ENCODE results near the gene ZNF655.
"Not testable (repeated sequence)": the region's sequence is repeated elsewhere in the genome, so short reads cannot be mapped to it uniquely, and the experiment has no call there.

ZNF655 gene

GRCh38 chr7:99558306-99559174 is at the start of gene ZNF655:
Gene ZNF655 (plus strand): TSS chr7:99558642. CDS start chr7:99560560, 1,918 bp downstream.
- DNase-seq: peak in 1 of 2 experiments; percentile 55

GRCh38 chr7:99514050-99514449 is 44.4 kb upstream of the ZNF655 start:
- no peak for DNase-seq

GRCh38 chr7:99521399-99521798 is 37.0 kb upstream of the ZNF655 start:
- no peak for DNase-seq

GRCh38 chr7:99525713-99526440 is 32.6 kb upstream of the ZNF655 start:
- no peak for DNase-seq

GRCh38 chr7:99531354-99531765 is 27.1 kb upstream of the ZNF655 start:
- no peak for DNase-seq

- DNase-seq: no peak
These were observed 22.8 kb upstream of the ZNF655 start for GRCh38 chr7:99535667-99536066.

- DNase-seq: no peak
These were observed 19.1 kb upstream of the ZNF655 start for GRCh38 chr7:99539213-99539811.

- no peak for DNase-seq
These were observed 17.9 kb upstream of the ZNF655 start for GRCh38 chr7:99540542-99540941.

GRCh38 chr7:99541212-99541611 is 17.2 kb upstream of the ZNF655 start:
- no peak for DNase-seq

- no peak for DNase-seq
These were observed 15.3 kb upstream of the ZNF655 start for GRCh38 chr7:99543081-99543671.

GRCh38 chr7:99543916-99544315 is 14.5 kb upstream of the ZNF655 start:
- DNase-seq: no peak

GRCh38 chr7:99545308-99545707 is 13.1 kb upstream of the ZNF655 start:
- not testable (repeated sequence) for DNase-seq

- not testable (repeated sequence) for DNase-seq
These were observed 8.9 kb upstream of the ZNF655 start for GRCh38 chr7:99549545-99549944.

GRCh38 chr7:99551334-99551733 is 7.1 kb upstream of the ZNF655 start:
- no peak for DNase-seq

GRCh38 chr7:99551767-99552463 is 6.5 kb upstream of the ZNF655 start, which contains the start of gene FAM200A:
Gene FAM200A (minus strand): TSS chr7:99552114. CDS start chr7:99548407, 3,707 bp downstream.
- peak; percentile 8 to 67 for DNase-seq

GRCh38 chr7:99553039-99553438 is 5.4 kb upstream of the ZNF655 start:
- DNase-seq: no peak

- no peak for DNase-seq
These were observed 3.5 kb upstream of the ZNF655 start for GRCh38 chr7:99554939-99555338.

- DNase-seq: no peak
These were observed 1.2 kb upstream of the ZNF655 start for GRCh38 chr7:99557196-99557607.

- DNase-seq: no peak
These were observed 519 bp upstream of the ZNF655 start for GRCh38 chr7:99557940-99558305.

- no peak for DNase-seq
These were observed 903 bp downstream of the ZNF655 start for GRCh38 chr7:99559175-99559915.

GRCh38 chr7:99560834-99561736 is 2.6 kb downstream of the ZNF655 start:
- DNase-seq: no peak
